Measurements from ENCODE around the gene PDE6D. TPM values are rescaled to one million over a fixed set of nuclear protein-coding genes. Genes with fewer than 3 reads are reported as not detected.

Gene PDE6D
- total and polyA plus RNA-seq, 2 experiments from 2014 or later = 35.2 to 55.6 TPM

DNA sequence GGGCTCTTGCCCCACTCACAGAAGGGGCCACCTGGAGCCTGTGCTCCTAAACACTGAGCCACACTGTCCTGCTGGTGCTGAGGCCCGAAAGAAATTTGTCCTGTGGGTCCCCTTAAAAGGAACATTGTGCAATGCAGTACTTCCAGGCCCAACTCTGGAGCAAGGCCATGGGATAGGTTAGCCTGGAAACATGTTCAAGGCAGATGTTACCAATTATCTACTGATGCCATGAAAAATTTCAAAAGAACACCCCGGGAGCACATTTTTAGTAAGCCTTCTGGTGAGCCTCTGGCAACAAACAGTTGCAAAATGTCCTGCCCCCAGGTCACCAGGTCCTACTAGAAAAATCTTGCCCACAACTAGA lies 85.1 kb downstream of the PDE6D start:
- H3K4me2 ChIP-seq = no peak overlapping the region
- TF ChIP-seq STAT1 (IDR thresholded peaks at IDR 0.05; ENCODE audit: unreplicated experiment) (no peak), ZNF114 (CRISPR knock-in tag; IDR thresholded peaks at IDR 0.05) (no peak), ZNF331 (CRISPR knock-in tag; IDR thresholded peaks at IDR 0.05; ENCODE audit: low read depth) (no peak), EZH2 (IDR thresholded peaks at IDR 0.05; ENCODE audit: low read depth, unreplicated experiment) (no peak), EZH2phosphoT487 (IDR thresholded peaks at IDR 0.05; ENCODE audit: unreplicated experiment) (no peak), POLR2AphosphoS5 (IDR thresholded peaks at IDR 0.05; ENCODE audit: low read depth) (no peak), JUNB (IDR thresholded peaks at IDR 0.05; ENCODE audit: unreplicated experiment) (no peak), CREB1 (CRISPR knock-in tag; IDR thresholded peaks at IDR 0.05; ENCODE audit: low read depth) (no peak), NANOG (IDR thresholded peaks at IDR 0.05; ENCODE audit: borderline replicate concordance) (no peak)
- TF ChIP-seq, protein P1, sequence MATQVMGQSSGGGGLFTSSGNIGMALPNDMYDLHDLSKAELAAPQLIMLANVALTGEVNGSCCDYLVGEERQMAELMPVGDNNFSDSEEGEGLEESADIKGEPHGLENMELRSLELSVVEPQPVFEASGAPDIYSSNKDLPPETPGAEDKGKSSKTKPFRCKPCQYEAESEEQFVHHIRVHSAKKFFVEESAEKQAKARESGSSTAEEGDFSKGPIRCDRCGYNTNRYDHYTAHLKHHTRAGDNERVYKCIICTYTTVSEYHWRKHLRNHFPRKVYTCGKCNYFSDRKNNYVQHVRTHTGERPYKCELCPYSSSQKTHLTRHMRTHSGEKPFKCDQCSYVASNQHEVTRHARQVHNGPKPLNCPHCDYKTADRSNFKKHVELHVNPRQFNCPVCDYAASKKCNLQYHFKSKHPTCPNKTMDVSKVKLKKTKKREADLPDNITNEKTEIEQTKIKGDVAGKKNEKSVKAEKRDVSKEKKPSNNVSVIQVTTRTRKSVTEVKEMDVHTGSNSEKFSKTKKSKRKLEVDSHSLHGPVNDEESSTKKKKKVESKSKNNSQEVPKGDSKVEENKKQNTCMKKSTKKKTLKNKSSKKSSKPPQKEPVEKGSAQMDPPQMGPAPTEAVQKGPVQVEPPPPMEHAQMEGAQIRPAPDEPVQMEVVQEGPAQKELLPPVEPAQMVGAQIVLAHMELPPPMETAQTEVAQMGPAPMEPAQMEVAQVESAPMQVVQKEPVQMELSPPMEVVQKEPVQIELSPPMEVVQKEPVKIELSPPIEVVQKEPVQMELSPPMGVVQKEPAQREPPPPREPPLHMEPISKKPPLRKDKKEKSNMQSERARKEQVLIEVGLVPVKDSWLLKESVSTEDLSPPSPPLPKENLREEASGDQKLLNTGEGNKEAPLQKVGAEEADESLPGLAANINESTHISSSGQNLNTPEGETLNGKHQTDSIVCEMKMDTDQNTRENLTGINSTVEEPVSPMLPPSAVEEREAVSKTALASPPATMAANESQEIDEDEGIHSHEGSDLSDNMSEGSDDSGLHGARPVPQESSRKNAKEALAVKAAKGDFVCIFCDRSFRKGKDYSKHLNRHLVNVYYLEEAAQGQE (IDR thresholded peaks at IDR 0.05; ENCODE audit: unreplicated experiment) = no peak
- TF ChIP-seq, protein P2, sequence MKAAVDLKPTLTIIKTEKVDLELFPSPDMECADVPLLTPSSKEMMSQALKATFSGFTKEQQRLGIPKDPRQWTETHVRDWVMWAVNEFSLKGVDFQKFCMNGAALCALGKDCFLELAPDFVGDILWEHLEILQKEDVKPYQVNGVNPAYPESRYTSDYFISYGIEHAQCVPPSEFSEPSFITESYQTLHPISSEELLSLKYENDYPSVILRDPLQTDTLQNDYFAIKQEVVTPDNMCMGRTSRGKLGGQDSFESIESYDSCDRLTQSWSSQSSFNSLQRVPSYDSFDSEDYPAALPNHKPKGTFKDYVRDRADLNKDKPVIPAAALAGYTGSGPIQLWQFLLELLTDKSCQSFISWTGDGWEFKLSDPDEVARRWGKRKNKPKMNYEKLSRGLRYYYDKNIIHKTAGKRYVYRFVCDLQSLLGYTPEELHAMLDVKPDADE (IDR thresholded peaks at IDR 0.05) = no peak
- TF ChIP-seq, protein P3, sequence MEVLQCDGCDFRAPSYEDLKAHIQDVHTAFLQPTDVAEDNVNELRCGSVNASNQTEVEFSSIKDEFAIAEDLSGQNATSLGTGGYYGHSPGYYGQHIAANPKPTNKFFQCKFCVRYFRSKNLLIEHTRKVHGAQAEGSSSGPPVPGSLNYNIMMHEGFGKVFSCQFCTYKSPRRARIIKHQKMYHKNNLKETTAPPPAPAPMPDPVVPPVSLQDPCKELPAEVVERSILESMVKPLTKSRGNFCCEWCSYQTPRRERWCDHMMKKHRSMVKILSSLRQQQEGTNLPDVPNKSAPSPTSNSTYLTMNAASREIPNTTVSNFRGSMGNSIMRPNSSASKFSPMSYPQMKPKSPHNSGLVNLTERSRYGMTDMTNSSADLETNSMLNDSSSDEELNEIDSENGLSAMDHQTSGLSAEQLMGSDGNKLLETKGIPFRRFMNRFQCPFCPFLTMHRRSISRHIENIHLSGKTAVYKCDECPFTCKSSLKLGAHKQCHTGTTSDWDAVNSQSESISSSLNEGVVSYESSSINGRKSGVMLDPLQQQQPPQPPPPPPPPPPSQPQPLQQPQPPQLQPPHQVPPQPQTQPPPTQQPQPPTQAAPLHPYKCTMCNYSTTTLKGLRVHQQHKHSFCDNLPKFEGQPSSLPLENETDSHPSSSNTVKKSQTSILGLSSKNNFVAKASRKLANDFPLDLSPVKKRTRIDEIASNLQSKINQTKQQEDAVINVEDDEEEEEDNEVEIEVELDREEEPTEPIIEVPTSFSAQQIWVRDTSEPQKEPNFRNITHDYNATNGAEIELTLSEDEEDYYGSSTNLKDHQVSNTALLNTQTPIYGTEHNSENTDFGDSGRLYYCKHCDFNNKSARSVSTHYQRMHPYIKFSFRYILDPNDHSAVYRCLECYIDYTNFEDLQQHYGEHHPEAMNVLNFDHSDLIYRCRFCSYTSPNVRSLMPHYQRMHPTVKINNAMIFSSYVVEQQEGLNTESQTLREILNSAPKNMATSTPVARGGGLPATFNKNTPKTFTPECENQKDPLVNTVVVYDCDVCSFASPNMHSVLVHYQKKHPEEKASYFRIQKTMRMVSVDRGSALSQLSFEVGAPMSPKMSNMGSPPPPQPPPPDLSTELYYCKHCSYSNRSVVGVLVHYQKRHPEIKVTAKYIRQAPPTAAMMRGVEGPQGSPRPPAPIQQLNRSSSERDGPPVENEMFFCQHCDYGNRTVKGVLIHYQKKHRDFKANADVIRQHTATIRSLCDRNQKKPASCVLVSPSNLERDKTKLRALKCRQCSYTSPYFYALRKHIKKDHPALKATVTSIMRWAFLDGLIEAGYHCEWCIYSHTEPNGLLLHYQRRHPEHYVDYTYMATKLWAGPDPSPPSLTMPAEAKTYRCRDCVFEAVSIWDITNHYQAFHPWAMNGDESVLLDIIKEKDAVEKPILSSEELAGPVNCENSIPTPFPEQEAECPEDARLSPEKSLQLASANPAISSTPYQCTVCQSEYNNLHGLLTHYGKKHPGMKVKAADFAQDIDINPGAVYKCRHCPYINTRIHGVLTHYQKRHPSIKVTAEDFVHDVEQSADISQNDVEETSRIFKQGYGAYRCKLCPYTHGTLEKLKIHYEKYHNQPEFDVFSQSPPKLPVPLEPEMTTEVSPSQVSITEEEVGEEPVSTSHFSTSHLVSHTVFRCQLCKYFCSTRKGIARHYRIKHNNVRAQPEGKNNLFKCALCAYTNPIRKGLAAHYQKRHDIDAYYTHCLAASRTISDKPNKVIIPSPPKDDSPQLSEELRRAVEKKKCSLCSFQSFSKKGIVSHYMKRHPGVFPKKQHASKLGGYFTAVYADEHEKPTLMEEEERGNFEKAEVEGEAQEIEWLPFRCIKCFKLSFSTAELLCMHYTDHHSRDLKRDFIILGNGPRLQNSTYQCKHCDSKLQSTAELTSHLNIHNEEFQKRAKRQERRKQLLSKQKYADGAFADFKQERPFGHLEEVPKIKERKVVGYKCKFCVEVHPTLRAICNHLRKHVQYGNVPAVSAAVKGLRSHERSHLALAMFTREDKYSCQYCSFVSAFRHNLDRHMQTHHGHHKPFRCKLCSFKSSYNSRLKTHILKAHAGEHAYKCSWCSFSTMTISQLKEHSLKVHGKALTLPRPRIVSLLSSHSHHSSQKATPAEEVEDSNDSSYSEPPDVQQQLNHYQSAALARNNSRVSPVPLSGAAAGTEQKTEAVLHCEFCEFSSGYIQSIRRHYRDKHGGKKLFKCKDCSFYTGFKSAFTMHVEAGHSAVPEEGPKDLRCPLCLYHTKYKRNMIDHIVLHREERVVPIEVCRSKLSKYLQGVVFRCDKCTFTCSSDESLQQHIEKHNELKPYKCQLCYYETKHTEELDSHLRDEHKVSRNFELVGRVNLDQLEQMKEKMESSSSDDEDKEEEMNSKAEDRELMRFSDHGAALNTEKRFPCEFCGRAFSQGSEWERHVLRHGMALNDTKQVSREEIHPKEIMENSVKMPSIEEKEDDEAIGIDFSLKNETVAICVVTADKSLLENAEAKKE (CRISPR knock-in tag; IDR thresholded peaks at IDR 0.05) = no peak
- TF ChIP-seq, protein P4, sequence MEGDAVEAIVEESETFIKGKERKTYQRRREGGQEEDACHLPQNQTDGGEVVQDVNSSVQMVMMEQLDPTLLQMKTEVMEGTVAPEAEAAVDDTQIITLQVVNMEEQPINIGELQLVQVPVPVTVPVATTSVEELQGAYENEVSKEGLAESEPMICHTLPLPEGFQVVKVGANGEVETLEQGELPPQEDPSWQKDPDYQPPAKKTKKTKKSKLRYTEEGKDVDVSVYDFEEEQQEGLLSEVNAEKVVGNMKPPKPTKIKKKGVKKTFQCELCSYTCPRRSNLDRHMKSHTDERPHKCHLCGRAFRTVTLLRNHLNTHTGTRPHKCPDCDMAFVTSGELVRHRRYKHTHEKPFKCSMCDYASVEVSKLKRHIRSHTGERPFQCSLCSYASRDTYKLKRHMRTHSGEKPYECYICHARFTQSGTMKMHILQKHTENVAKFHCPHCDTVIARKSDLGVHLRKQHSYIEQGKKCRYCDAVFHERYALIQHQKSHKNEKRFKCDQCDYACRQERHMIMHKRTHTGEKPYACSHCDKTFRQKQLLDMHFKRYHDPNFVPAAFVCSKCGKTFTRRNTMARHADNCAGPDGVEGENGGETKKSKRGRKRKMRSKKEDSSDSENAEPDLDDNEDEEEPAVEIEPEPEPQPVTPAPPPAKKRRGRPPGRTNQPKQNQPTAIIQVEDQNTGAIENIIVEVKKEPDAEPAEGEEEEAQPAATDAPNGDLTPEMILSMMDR (conservative IDR thresholded peaks at IDR 0.05; ENCODE audit: low read depth in 2 of 2) = no peak
- no peak for DNase-seq (ENCODE audit: low spot score)
- H3K4me3 ChIP-seq = no peak overlapping the region
- H3K27me3 ChIP-seq (ENCODE audit: insufficient read depth) = no peaks in the 10 kb centered on the region
- ATAC-seq = no peak
- Mint-ChIP-seq H3K27me3 (ENCODE audit: insufficient read depth, low read depth, poor library complexity) (peaks cover 9% of the 10 kb centered on the region), H3K27ac (no peak overlapping the region), H3K4me3 (no peak overlapping the region), H3K9me3 (no peaks in the 10 kb centered on the region), H3K36me3 (ENCODE audit: low read depth) (no peaks in the 10 kb centered on the region), H3K4me1 (peaks cover 3% of the 10 kb centered on the region)
- no peaks in the 10 kb centered on the region for H3K36me3 ChIP-seq (ENCODE audit: insufficient read depth)
- no peak overlapping the region for H3K27ac ChIP-seq (ENCODE audit: low read depth)
- no peaks in the 10 kb centered on the region for H3K4me1 ChIP-seq (ENCODE audit: insufficient read depth)
- H4K20me1 ChIP-seq (replicated peaks; ENCODE audit: insufficient read depth) = no peaks in the 10 kb centered on the region
- peaks cover 10% of the 10 kb centered on the region; the same call in 1 of the 2 replicates for H3F3A ChIP-seq (replicated peaks; ENCODE audit: low read depth)
- H3K9me2 ChIP-seq (ENCODE audit: insufficient read depth) = no peaks in the 10 kb centered on the region
- no peak overlapping the region for H2AFZ ChIP-seq
- no peaks in the 10 kb centered on the region for H3K79me2 ChIP-seq (replicated peaks; ENCODE audit: insufficient read depth)

Data from GM23338 (cell line).